Vagina (tissue), 2 donors: ENCODE results near the gene IZUMO1R. TPM values are rescaled to one million over a fixed set of nuclear protein-coding genes. Genes with fewer than 3 reads are reported as not detected.

Experiments used
- DNase-seq, 2 donors: peaks; one replicate each; pipeline ENCODE4 v3.0.0-alpha.2; 2017; ENCODE audit errors: extremely low spot score in 2 of 2
- H3K27ac ChIP-seq: fragments of 200-600 bp; sonication (generic); one replicate; pipeline ENCODE4 v1.5.1; 2019
- H3K27me3 ChIP-seq: fragments of 200-600 bp; sonication (generic); one replicate; pipeline ENCODE4 v1.5.1; 2019
- H3K36me3 ChIP-seq, 2 donors: fragments of 200-600 bp; sonication (generic); one replicate each; pipeline ENCODE4 v1.5.1; 2017 to 2019
- H3K4me1 ChIP-seq: fragments of 200-600 bp; sonication (generic); one replicate; pipeline ENCODE4 v1.5.1; 2019
- H3K4me3 ChIP-seq, 2 donors: fragments of 200-600 bp; sonication (generic); 1 replicate in 1 of 2; 2 replicates in 1 of 2; pipeline ENCODE4 v1.5.1; 2016 to 2019
- H3K9me3 ChIP-seq: fragments of 200-600 bp; sonication (generic); one replicate; pipeline ENCODE4 v1.5.1; 2019
- CTCF ChIP-seq, 3 experiments: fragments of 450-650 bp in 2 of 3; fragments of 200-600 bp in 1 of 3; sonication (generic) in 1 of 3; IDR thresholded peaks; one replicate each; pipeline ENCODE4 v1.5.1; 2017 to 2019; ENCODE audit warnings: antibody characterized with exemption in 3 of 3, mild to moderate bottlenecking in 2 of 3, moderate library complexity in 2 of 3
- POLR2A ChIP-seq, 2 donors: fragments of 450-650 bp; IDR thresholded peaks; one replicate each; pipeline ENCODE4 v1.6.1; 2017; ENCODE audit warnings: antibody characterized with exemption in 2 of 2, mild to moderate bottlenecking in 2 of 2, moderate library complexity in 2 of 2
- POLR2AphosphoS5 ChIP-seq, 2 donors: sonication (generic); formaldehyde crosslinking; IDR thresholded peaks; one replicate each; pipeline ENCODE4 v1.9.0; 2017; ENCODE audit warnings: antibody characterized with exemption in 2 of 2, mild to moderate bottlenecking in 2 of 2, low read depth in 1 of 2; ENCODE audit not compliant: insufficient read depth in 1 of 2
- intact Hi-C: fragments of 100-400 bp; cut with DNase I; formaldehyde crosslinking; loops from one replicate; pipeline ENCODE4 v1.15.1; 2023
- total RNA-seq: library from RNA; depleted of rRNA; stranded (reverse); fragments of >200 nt; gene quantifications from one replicate; pipeline ENCODE4 v1.2.3, GENCODE V29; 2016

IZUMO1R gene
- total RNA-seq, 1 donor from 2014 or later: not detected

- Histone ChIP-seq H3K27ac (no peak overlapping the region), H3K4me3 (no peak overlapping the region), H3K4me1 (peaks cover 13% of the 10 kb centered on the region), H3K36me3 (no peaks in the 10 kb centered on the region), H3K27me3 (no peaks in the 10 kb centered on the region), H3K9me3 (no peaks in the 10 kb centered on the region)
- intact Hi-C loops: no loop called here
- no peak for DNase-seq
- TF ChIP-seq POLR2AphosphoS5 (IDR thresholded peaks at IDR 0.05; ENCODE audit: insufficient read depth in 1 of 2, low read depth in 1 of 2): no peak
- no peak for TF ChIP-seq CTCF (IDR thresholded peaks at IDR 0.05)
- no peak for TF ChIP-seq POLR2A (IDR thresholded peaks at IDR 0.05)
These were observed 1.6 kb upstream of the IZUMO1R start for GRCh38 chr11:94302776-94303175.

GRCh38 chr11:94305146-94305545 is 766 bp downstream of the IZUMO1R start:
- H3K9me3 ChIP-seq: no peaks in the 10 kb centered on the region
- intact Hi-C loops: no loop called here
- H3K27me3 ChIP-seq: no peaks in the 10 kb centered on the region
- H3K36me3 ChIP-seq: no peaks in the 10 kb centered on the region
- H3K4me3 ChIP-seq: no peak overlapping the region
- TF ChIP-seq POLR2A (IDR thresholded peaks at IDR 0.05): no peak
- TF ChIP-seq POLR2AphosphoS5 (IDR thresholded peaks at IDR 0.05; ENCODE audit: insufficient read depth in 1 of 2, low read depth in 1 of 2): no peak
- no peak for TF ChIP-seq CTCF (IDR thresholded peaks at IDR 0.05)
- H3K27ac ChIP-seq: no peak overlapping the region
- peaks cover 13% of the 10 kb centered on the region for H3K4me1 ChIP-seq
- DNase-seq: no peak

DNA sequence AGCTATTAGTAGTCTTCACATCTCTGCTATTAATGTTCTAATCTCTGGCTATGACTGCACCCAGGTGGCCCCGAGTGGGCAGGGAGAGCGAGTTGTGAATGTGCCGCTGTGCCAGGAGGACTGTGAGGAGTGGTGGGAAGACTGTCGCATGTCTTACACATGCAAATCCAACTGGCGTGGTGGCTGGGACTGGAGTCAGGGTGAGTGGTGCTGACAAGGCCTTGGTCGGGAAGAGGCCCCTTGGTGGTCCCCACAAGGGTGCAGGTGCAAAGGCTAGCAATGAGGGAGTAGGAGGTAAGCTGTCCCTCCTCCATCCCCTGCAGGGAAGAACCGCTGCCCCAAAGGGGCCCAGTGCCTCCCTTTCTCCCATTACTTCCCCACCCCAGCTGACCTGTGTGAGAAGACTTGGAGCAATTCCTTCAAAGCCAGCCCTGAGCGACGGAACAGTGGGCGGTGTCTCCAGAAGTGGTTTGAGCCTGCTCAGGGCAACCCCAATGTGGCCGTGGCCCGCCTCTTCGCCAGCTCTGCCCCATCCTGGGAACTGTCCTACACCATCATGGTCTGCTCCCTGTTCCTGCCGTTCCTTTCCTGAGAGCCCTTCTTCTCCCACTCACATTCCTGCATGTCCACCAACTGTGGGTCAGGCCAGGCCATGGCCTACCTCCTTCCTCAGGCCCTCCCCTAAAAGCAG is 2.9 kb downstream of the IZUMO1R start:
- intact Hi-C loops: no loop called here
- Histone ChIP-seq H3K36me3 (no peaks in the 10 kb centered on the region), H3K9me3 (no peaks in the 10 kb centered on the region), H3K27me3 (no peaks in the 10 kb centered on the region), H3K4me3 (no peak overlapping the region), H3K27ac (no peak overlapping the region), H3K4me1 (peaks cover 13% of the 10 kb centered on the region)
- TF ChIP-seq CTCF (IDR thresholded peaks at IDR 0.05): no peak
- no peak for TF ChIP-seq POLR2AphosphoS5 (IDR thresholded peaks at IDR 0.05; ENCODE audit: insufficient read depth in 1 of 2, low read depth in 1 of 2)
- no peak for TF ChIP-seq POLR2A (IDR thresholded peaks at IDR 0.05)
- no peak for DNase-seq

GRCh38 chr11:94308024-94308423 is 3.6 kb downstream of the IZUMO1R start:
- Histone ChIP-seq H3K4me3 (no peak overlapping the region), H3K27me3 (no peaks in the 10 kb centered on the region), H3K27ac (no peak overlapping the region), H3K36me3 (no peaks in the 10 kb centered on the region), H3K9me3 (no peaks in the 10 kb centered on the region), H3K4me1 (peaks cover 13% of the 10 kb centered on the region)
- TF ChIP-seq POLR2A (IDR thresholded peaks at IDR 0.05) (no peak), CTCF (IDR thresholded peaks at IDR 0.05) (no peak), POLR2AphosphoS5 (IDR thresholded peaks at IDR 0.05; ENCODE audit: insufficient read depth in 1 of 2, low read depth in 1 of 2) (no peak)
- DNase-seq: no peak
- intact Hi-C loops: no loop called here

GRCh38 chr11:94309757-94310156 is 5.4 kb downstream of the IZUMO1R start:
- Histone ChIP-seq H3K9me3 (no peaks in the 10 kb centered on the region), H3K27me3 (no peaks in the 10 kb centered on the region), H3K4me1 (peaks cover 9% of the 10 kb centered on the region), H3K4me3 (no peak overlapping the region), H3K27ac (no peak overlapping the region), H3K36me3 (no peaks in the 10 kb centered on the region)
- intact Hi-C loops: no loop called here
- TF ChIP-seq POLR2AphosphoS5 (IDR thresholded peaks at IDR 0.05; ENCODE audit: insufficient read depth in 1 of 2, low read depth in 1 of 2): no peak
- TF ChIP-seq CTCF (IDR thresholded peaks at IDR 0.05): no peak
- no peak for TF ChIP-seq POLR2A (IDR thresholded peaks at IDR 0.05)
- no peak for DNase-seq
